ENCODE results near the gene EDDM3A.

DNA sequence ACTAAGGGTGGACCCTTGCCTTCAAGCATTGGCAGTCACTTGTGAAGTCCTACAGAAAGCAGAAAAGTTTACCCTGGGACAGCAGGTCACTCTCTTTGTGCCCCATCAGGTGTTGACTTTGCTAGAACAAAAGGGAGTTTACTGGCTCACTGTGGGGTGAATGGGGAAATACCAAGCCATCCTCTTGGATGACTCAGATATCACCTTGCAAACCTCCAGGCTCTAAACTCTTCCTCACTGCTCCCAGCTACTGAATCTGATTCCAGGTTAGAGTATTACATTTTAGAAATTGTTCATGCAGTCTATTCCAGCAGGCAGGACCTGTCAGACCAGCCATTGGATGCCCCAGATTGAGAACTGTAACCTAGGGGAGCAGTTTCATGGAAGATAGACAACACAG is 15.3 kb downstream of the EDDM3A start:
- TF ChIP-seq, protein P1, sequence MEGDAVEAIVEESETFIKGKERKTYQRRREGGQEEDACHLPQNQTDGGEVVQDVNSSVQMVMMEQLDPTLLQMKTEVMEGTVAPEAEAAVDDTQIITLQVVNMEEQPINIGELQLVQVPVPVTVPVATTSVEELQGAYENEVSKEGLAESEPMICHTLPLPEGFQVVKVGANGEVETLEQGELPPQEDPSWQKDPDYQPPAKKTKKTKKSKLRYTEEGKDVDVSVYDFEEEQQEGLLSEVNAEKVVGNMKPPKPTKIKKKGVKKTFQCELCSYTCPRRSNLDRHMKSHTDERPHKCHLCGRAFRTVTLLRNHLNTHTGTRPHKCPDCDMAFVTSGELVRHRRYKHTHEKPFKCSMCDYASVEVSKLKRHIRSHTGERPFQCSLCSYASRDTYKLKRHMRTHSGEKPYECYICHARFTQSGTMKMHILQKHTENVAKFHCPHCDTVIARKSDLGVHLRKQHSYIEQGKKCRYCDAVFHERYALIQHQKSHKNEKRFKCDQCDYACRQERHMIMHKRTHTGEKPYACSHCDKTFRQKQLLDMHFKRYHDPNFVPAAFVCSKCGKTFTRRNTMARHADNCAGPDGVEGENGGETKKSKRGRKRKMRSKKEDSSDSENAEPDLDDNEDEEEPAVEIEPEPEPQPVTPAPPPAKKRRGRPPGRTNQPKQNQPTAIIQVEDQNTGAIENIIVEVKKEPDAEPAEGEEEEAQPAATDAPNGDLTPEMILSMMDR (IDR thresholded peaks at IDR 0.05; ENCODE audit: insufficient read depth, low read depth, low read length): no peak
- TF ChIP-seq EZH2 (IDR thresholded peaks at IDR 0.05; ENCODE audit: insufficient read depth, low read length): no peak

Measured in astrocyte (in vitro differentiated cells and primary cell).